CD4-positive, alpha-beta T cell (primary cell): ENCODE measurements around the gene TBX3. TPM values are rescaled to one million over a fixed set of nuclear protein-coding genes. Genes with fewer than 3 reads are reported as not detected.

ENCODE experiments used
- ATAC-seq: fragments of 200-7000 bp; cut with Tn5 transposase; one replicate; pipeline ENCODE4 v1.10.0; 2022; ENCODE audit warnings: mild to moderate bottlenecking; ENCODE audit not compliant: poor library complexity
- CTCF ChIA-PET: fragments of 350-600 bp; sonication (Branson Sonifier 250); formaldehyde crosslinking; loops from one replicate; lab custom pipeline; 2021; ENCODE audit warnings: antibody characterized with exemption, inconsistent platforms; lab: Charles Lee
- POLR2A ChIA-PET: fragments of 350-600 bp; sonication (Branson Sonifier 250); formaldehyde crosslinking; loops from one replicate; lab custom pipeline; 2021; ENCODE audit warnings: antibody characterized with exemption, inconsistent platforms; lab: Charles Lee
- DNase-seq, 14 experiments: peaks; one replicate each; pipeline ENCODE4 v3.0.0-alpha.2; 2013 to 2020; ENCODE audit warnings: mixed read lengths in 2 of 14
- H3K27ac ChIP-seq, 2 donors: one replicate each; pipeline versions ENCODE4 v1.5.1 to v1.7.0; 2013; ENCODE audit warnings: low read length in 2 of 2, low read depth in 1 of 2, mild to moderate bottlenecking in 1 of 2
- H3K27me3 ChIP-seq, 2 experiments: 1 replicate in 1 of 2; 2 replicates in 1 of 2; pipeline versions ENCODE4 v1.6.1 to v1.7.0; 2013; ENCODE audit warnings: low read length in 2 of 2, control low read depth in 1 of 2, mild to moderate bottlenecking in 1 of 2, moderate library complexity in 1 of 2; ENCODE audit not compliant: insufficient read depth in 2 of 2, control insufficient read depth in 1 of 2
- H3K36me3 ChIP-seq: one replicate; pipeline ENCODE4 v1.6.1; 2013; ENCODE audit warnings: low read length, control low read depth; ENCODE audit not compliant: insufficient read depth
- H3K4me1 ChIP-seq: one replicate; pipeline ENCODE4 v1.6.1; 2013; ENCODE audit warnings: low read length, control low read depth; ENCODE audit not compliant: insufficient read depth
- H3K4me3 ChIP-seq: one replicate; pipeline ENCODE4 v1.5.1; 2013; ENCODE audit warnings: mild to moderate bottlenecking, low read length, moderate library complexity
- H3K9me3 ChIP-seq, 2 experiments: 1 replicate in 1 of 2; 2 replicates in 1 of 2; pipeline versions ENCODE4 v1.6.1 to v1.7.0; 2013; ENCODE audit warnings: low read length in 2 of 2, mild to moderate bottlenecking in 2 of 2, control low read depth in 1 of 2, moderate library complexity in 1 of 2; ENCODE audit not compliant: control insufficient read depth in 1 of 2, insufficient read depth in 1 of 2
- H3K27ac Mint-ChIP-seq: one replicate; pipeline ENCODE4 v1.8.0; 2020; ENCODE audit warnings: mixed read lengths
- H3K27me3 Mint-ChIP-seq: one replicate; pipeline ENCODE4 v1.8.0; 2021; ENCODE audit warnings: mixed read lengths
- H3K36me3 Mint-ChIP-seq: one replicate; pipeline ENCODE4 v1.8.0; 2021; ENCODE audit warnings: low read depth, mixed read lengths
- H3K4me1 Mint-ChIP-seq: one replicate; pipeline ENCODE4 v1.8.0; 2021; ENCODE audit warnings: low read depth, mixed read lengths
- H3K4me3 Mint-ChIP-seq: one replicate; pipeline ENCODE4 v1.8.0; 2020; ENCODE audit warnings: mild to moderate bottlenecking, mixed read lengths
- H3K9me3 Mint-ChIP-seq: one replicate; pipeline ENCODE4 v1.8.0; 2020; ENCODE audit warnings: mixed read lengths
- intact Hi-C, 2 experiments: fragments of 100-400 bp; cut with DNase I in 1 of 2; cut with micrococcal nuclease in 1 of 2; formaldehyde crosslinking; loops; one replicate each; pipeline versions ENCODE4 v1.15.1 to v1.9.0; 2023 to 2025; cut with DNase I, micrococcal nuclease
- total RNA-seq, 174 experiments: library from RNA in 2 of 174; stranded (reverse) in 2 of 174; gene quantifications; one replicate each; pipeline ENCODE4 v1.2.3 and lab custom pipeline; 2021 to 2026
- TF ChIP-seq, protein P1 (sequence below): fragments of 200-600 bp; IDR thresholded peaks from one replicate; pipeline ENCODE4 v1.8.0; 2022; ENCODE audit warnings: antibody characterized with exemption, mild to moderate bottlenecking

The TBX3 gene
- total RNA-seq, 2 experiments from 2014 or later: 0.08 TPM; not detected in 1

GRCh38 chr12:114685869-114686268, 1.9 kb upstream of the TBX3 start:
- intact Hi-C loops: no loop called here
- Histone ChIP-seq H3K9me3 (peaks cover 0 to 52% of the 10 kb centered on the region in 2 experiments), H3K4me1 (peaks cover 31% of the 10 kb centered on the region), H3K36me3 (no peaks in the 10 kb centered on the region), H3K27ac (no peak overlapping the region), H3K4me3 (no peak overlapping the region), H3K27me3 (peaks cover 89 to 91% of the 10 kb centered on the region in 2 experiments)
- H3K36me3 Mint-ChIP-seq: peaks cover 6% of the 10 kb centered on the region
- CTCF ChIA-PET: no interaction called here
- POLR2A ChIA-PET: no interaction called here
- no peak overlapping the region for H3K27ac Mint-ChIP-seq
- ATAC-seq: no peak
- TF ChIP-seq, protein P1, sequence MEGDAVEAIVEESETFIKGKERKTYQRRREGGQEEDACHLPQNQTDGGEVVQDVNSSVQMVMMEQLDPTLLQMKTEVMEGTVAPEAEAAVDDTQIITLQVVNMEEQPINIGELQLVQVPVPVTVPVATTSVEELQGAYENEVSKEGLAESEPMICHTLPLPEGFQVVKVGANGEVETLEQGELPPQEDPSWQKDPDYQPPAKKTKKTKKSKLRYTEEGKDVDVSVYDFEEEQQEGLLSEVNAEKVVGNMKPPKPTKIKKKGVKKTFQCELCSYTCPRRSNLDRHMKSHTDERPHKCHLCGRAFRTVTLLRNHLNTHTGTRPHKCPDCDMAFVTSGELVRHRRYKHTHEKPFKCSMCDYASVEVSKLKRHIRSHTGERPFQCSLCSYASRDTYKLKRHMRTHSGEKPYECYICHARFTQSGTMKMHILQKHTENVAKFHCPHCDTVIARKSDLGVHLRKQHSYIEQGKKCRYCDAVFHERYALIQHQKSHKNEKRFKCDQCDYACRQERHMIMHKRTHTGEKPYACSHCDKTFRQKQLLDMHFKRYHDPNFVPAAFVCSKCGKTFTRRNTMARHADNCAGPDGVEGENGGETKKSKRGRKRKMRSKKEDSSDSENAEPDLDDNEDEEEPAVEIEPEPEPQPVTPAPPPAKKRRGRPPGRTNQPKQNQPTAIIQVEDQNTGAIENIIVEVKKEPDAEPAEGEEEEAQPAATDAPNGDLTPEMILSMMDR: no peak
- H3K27me3 Mint-ChIP-seq: peaks cover 96% of the 10 kb centered on the region
- no peak overlapping the region for H3K4me3 Mint-ChIP-seq
- peaks cover 24% of the 10 kb centered on the region for H3K4me1 Mint-ChIP-seq
- peaks cover 2% of the 10 kb centered on the region for H3K9me3 Mint-ChIP-seq
- DNase-seq: no peak

DNA sequence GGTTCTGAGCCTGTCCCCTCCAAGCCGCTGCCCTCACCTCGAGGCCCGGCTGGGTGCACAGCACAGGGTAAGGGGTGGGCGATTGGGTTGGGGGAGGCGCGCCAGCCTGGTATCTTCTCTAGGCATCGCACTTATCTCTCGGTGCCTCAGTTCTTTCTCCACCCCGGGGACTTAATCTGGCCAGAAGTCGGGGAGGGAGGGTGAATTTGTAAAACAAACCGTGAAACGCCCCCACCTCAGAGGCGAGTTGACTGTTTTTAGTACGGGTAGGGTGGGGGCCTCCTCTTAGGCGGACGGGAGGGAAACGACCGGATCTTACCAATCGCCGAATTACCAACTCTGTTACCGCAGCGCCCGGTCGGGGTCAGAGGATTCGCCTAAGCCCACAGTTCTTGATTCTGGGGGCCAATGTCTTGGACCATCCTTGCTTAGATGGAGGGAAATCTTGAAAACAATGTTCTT, 1.4 kb upstream of the TBX3 start:
- CTCF ChIA-PET: no interaction called here
- Mint-ChIP-seq H3K4me1 (peaks cover 28% of the 10 kb centered on the region), H3K36me3 (peaks cover 6% of the 10 kb centered on the region), H3K27ac (no peak overlapping the region), H3K9me3 (peaks cover 2% of the 10 kb centered on the region), H3K4me3 (peak overlapping the region; percentile 48), H3K27me3 (peaks cover 96% of the 10 kb centered on the region)
- intact Hi-C loops: no loop called here
- POLR2A ChIA-PET: no interaction called here
- no peak for ATAC-seq
- H3K4me3 ChIP-seq: no peak overlapping the region
- H3K27me3 ChIP-seq: peaks cover 88 to 91% of the 10 kb centered on the region in 2 experiments
- TF ChIP-seq, protein P1: no peak
- H3K9me3 ChIP-seq: peaks cover 0 to 52% of the 10 kb centered on the region in 2 experiments
- H3K36me3 ChIP-seq: no peaks in the 10 kb centered on the region
- peaks cover 31% of the 10 kb centered on the region for H3K4me1 ChIP-seq
- no peak overlapping the region for H3K27ac ChIP-seq
- DNase-seq: no peak

DNA sequence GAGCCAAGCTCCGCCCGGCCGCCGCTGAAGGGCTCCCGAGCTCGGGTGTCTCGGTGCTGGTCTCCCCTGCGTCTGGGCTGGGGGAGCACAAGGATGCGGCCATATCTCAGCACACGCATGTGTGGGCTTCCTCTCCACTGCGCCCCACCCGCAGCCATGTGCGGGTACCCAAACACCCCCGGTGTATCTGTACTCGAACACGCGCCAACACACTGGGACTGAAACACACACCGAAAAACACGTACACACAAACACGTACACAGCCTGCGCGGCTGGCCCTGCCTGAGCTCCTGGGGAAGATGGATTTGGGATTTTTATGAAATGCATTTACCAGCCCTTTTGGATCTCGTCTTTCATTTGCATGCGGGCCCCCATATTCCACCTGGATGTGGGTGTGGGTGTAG, 897 bp upstream of the TBX3 start:
- DNase-seq: no peak
- Mint-ChIP-seq H3K27me3 (peaks cover 96% of the 10 kb centered on the region), H3K9me3 (peaks cover 2% of the 10 kb centered on the region), H3K4me1 (peaks cover 28% of the 10 kb centered on the region), H3K27ac (no peak overlapping the region), H3K4me3 (peak overlapping the region; percentile 48), H3K36me3 (peaks cover 6% of the 10 kb centered on the region)
- H3K36me3 ChIP-seq: no peaks in the 10 kb centered on the region
- no peak for ATAC-seq
- H3K9me3 ChIP-seq: peaks cover 0 to 52% of the 10 kb centered on the region in 2 experiments
- no peak overlapping the region for H3K27ac ChIP-seq
- TF ChIP-seq, protein P1: no peak
- H3K27me3 ChIP-seq: peaks cover 88 to 91% of the 10 kb centered on the region in 2 experiments
- POLR2A ChIA-PET: no interaction called here
- intact Hi-C loops: no loop called here
- peak overlapping the region; percentile 24 for H3K4me3 ChIP-seq
- CTCF ChIA-PET: no interaction called here
- peaks cover 31% of the 10 kb centered on the region for H3K4me1 ChIP-seq
